SH-SY5Y (cell line): Measurements from ENCODE around the gene EPB41L1.

ENCODE experiments used
- GATA2 ChIP-seq: IDR thresholded peaks from 2 replicates; pipeline ENCODE4 v1.6.1; 2011; ENCODE audit warnings: mild to moderate bottlenecking, low read depth, low read length
- GATA3 ChIP-seq: IDR thresholded peaks from 2 replicates; pipeline ENCODE4 v1.6.1; 2011; ENCODE audit warnings: low read depth, mild to moderate bottlenecking, low read length, moderate library complexity

GRCh38 chr20:36259177-36260061 lies 104.9 kb downstream of the EPB41L1 start:
- TF ChIP-seq GATA3, result no peak
- TF ChIP-seq GATA2, result no peak
